CD4-positive, alpha-beta memory T cell (primary cell): ENCODE results near the gene ENG. TPM values are rescaled to one million over a fixed set of nuclear protein-coding genes. Genes with fewer than 3 reads are reported as not detected.

Experiments
- CTCF ChIA-PET: fragments of 350-600 bp; sonication (Branson Sonifier 250); formaldehyde crosslinking; loops from one replicate; lab custom pipeline; 2021; ENCODE audit warnings: inconsistent platforms; ENCODE audit not compliant: partially characterized antibody; lab: Charles Lee
- POLR2A ChIA-PET: fragments of 350-600 bp; sonication (Branson Sonifier 250); formaldehyde crosslinking; loops from one replicate; lab custom pipeline; 2021; ENCODE audit not compliant: partially characterized antibody; lab: Charles Lee
- DNase-seq, 5 donors: peaks; one replicate each; pipeline versions ENCODE4 v3.0.0 to v3.0.0-alpha.2; 2020 to 2022; ENCODE audit warnings: mixed read lengths in 1 of 5
- H3K27ac ChIP-seq: one replicate; pipeline ENCODE4 v1.7.0; 2013; ENCODE audit warnings: low read depth, low read length
- H3K27me3 ChIP-seq: 2 replicates; pipeline ENCODE4 v1.7.0; 2013; ENCODE audit warnings: mild to moderate bottlenecking, low read length, moderate library complexity; ENCODE audit not compliant: insufficient read depth
- H3K36me3 ChIP-seq: 2 replicates; pipeline ENCODE4 v1.7.0; 2013; ENCODE audit warnings: mild to moderate bottlenecking, low read length, moderate library complexity; ENCODE audit not compliant: insufficient read depth
- H3K4me1 ChIP-seq: 2 replicates; pipeline ENCODE4 v1.7.0; 2013; ENCODE audit warnings: mild to moderate bottlenecking, low read length, moderate library complexity; ENCODE audit not compliant: insufficient read depth
- H3K4me3 ChIP-seq, 2 donors: one replicate each; pipeline ENCODE4 v1.7.0; 2013; ENCODE audit warnings: low read length in 2 of 2, mild to moderate bottlenecking in 1 of 2
- H3K9me3 ChIP-seq, 2 donors: one replicate each; pipeline ENCODE4 v1.7.0; 2013; ENCODE audit warnings: low read length in 2 of 2, control low read depth in 1 of 2; ENCODE audit not compliant: control insufficient read depth in 1 of 2
- H3K27ac Mint-ChIP-seq, 7 donors: one replicate each; pipeline ENCODE4 v1.8.0; 2020 to 2021; ENCODE audit warnings: mixed read lengths in 7 of 7, mild to moderate bottlenecking in 6 of 7, inconsistent platforms in 3 of 7, moderate library complexity in 3 of 7
- H3K27me3 Mint-ChIP-seq, 2 donors: one replicate each; pipeline ENCODE4 v1.8.0; 2020 to 2021; ENCODE audit warnings: mixed read lengths in 2 of 2
- H3K36me3 Mint-ChIP-seq, 2 donors: one replicate each; pipeline ENCODE4 v1.8.0; 2020 to 2021; ENCODE audit warnings: mixed read lengths in 2 of 2, inconsistent platforms in 1 of 2, mild to moderate bottlenecking in 1 of 2
- H3K4me1 Mint-ChIP-seq, 4 donors: one replicate each; pipeline ENCODE4 v1.8.0; 2020 to 2021; ENCODE audit warnings: mixed read lengths in 4 of 4, mild to moderate bottlenecking in 1 of 4
- H3K4me3 Mint-ChIP-seq, 8 donors: one replicate each; pipeline ENCODE4 v1.8.0; 2020 to 2021; ENCODE audit warnings: mixed read lengths in 8 of 8, mild to moderate bottlenecking in 7 of 8, moderate library complexity in 6 of 8, inconsistent platforms in 3 of 8
- H3K9me3 Mint-ChIP-seq, 8 donors: one replicate each; pipeline ENCODE4 v1.8.0; 2020 to 2021; ENCODE audit warnings: mixed read lengths in 8 of 8, mild to moderate bottlenecking in 5 of 8, inconsistent platforms in 3 of 8, moderate library complexity in 1 of 8
- intact Hi-C: fragments of 100-400 bp; cut with micrococcal nuclease; formaldehyde crosslinking; loops from one replicate; pipeline ENCODE4 v1.15.1; 2023
- polyA plus RNA-seq, 2 donors: library from polyadenylated mRNA; unstranded; fragments of 300-500 nt; fragmentation: Illumina TruSeq; gene quantifications; one replicate each; pipeline ENCODE4 v1.2.3, GENCODE V29; 2021
- total RNA-seq, 2 experiments: library from RNA; stranded (reverse); gene quantifications; one replicate each; pipeline ENCODE4 v1.2.3, GENCODE V29; 2021

ENG gene
- total and polyA plus RNA-seq, 4 experiments from 2014 or later, result 2.0 to 13.8 (median 8.9) TPM

- DNase-seq, result no peak
- Histone ChIP-seq H3K27me3 (no peaks in the 10 kb centered on the region), H3K27ac (no peak overlapping the region), H3K36me3 (peaks cover 42% of the 10 kb centered on the region), H3K4me1 (peaks cover 6% of the 10 kb centered on the region), H3K9me3 (no peaks in the 10 kb centered on the region), H3K4me3 (no peak overlapping the region)
- H3K27ac Mint-ChIP-seq, result no peak overlapping the region
- intact Hi-C loops, result no loop called here
- H3K36me3 Mint-ChIP-seq, result peaks cover 12 to 54% of the 10 kb centered on the region in 2 donors
- no peaks in the 10 kb centered on the region for H3K9me3 Mint-ChIP-seq
- no peak overlapping the region for H3K4me3 Mint-ChIP-seq
- CTCF ChIA-PET, result interaction anchor here (0.7 kb wide), 1 partner anchor 233 kb away, joined by 4 read pairs; no protein-coding TSS in a partner anchor
- POLR2A ChIA-PET, result interaction anchor here (0.6 to 1.3 kb wide), 3 partner anchors 11 to 16 kb away, joined by 3 to 4 read pairs (median 3); no protein-coding TSS in a partner anchor
- no peaks in the 10 kb centered on the region for H3K27me3 Mint-ChIP-seq
- H3K4me1 Mint-ChIP-seq, result peaks cover 2 to 12% (median 8%) of the 10 kb centered on the region in 4 donors
Observed at GRCh38 chr9:127809002-127809539, 45.4 kb downstream of the ENG start.

GRCh38 chr9:127808347-127809001 is 46.0 kb downstream of the ENG start:
- Mint-ChIP-seq H3K4me3 (no peak overlapping the region), H3K27me3 (no peaks in the 10 kb centered on the region), H3K27ac (no peak overlapping the region), H3K9me3 (no peaks in the 10 kb centered on the region), H3K4me1 (peaks cover 2 to 18% (median 13%) of the 10 kb centered on the region in 4 donors), H3K36me3 (peaks cover 12 to 48% of the 10 kb centered on the region in 2 donors)
- no peak overlapping the region for H3K27ac ChIP-seq
- CTCF ChIA-PET, result interaction anchor here (0.6 to 0.7 kb wide), 2 partner anchors 39 to 233 kb away, joined by 3 to 4 read pairs; no protein-coding TSS in a partner anchor
- no peak overlapping the region for H3K4me3 ChIP-seq
- H3K4me1 ChIP-seq, result peaks cover 12% of the 10 kb centered on the region
- DNase-seq, result no peak
- intact Hi-C loops, result no loop called here
- H3K27me3 ChIP-seq, result no peaks in the 10 kb centered on the region
- POLR2A ChIA-PET, result interaction anchor here (0.6 to 1.3 kb wide), 3 partner anchors 11 to 16 kb away, joined by 3 to 4 read pairs (median 3); no protein-coding TSS in a partner anchor
- H3K9me3 ChIP-seq, result no peaks in the 10 kb centered on the region
- peaks cover 36% of the 10 kb centered on the region for H3K36me3 ChIP-seq

- H3K27ac ChIP-seq, result no peak overlapping the region
- no peaks in the 10 kb centered on the region for H3K27me3 ChIP-seq
- Mint-ChIP-seq H3K27ac (peak overlapping the region in 2 of 7 donors; percentile 29 to 66), H3K27me3 (no peaks in the 10 kb centered on the region), H3K4me3 (no peak overlapping the region), H3K4me1 (peaks cover 4 to 33% (median 19%) of the 10 kb centered on the region in 4 donors), H3K9me3 (no peaks in the 10 kb centered on the region), H3K36me3 (peaks cover 12 to 40% of the 10 kb centered on the region in 2 donors)
- ChIA-PET POLR2A (interaction anchor here (1.0 to 1.2 kb wide), 2 partner anchors 19 to 24 kb away, joined by 3 read pairs; no protein-coding TSS in a partner anchor), CTCF (interaction anchor here (3.0 kb wide), 1 partner anchor 115 kb away, joined by 9 read pairs; no protein-coding TSS in a partner anchor)
- H3K36me3 ChIP-seq, result peaks cover 27% of the 10 kb centered on the region
- no peak overlapping the region for H3K4me3 ChIP-seq
- intact Hi-C loops, result no loop called here
- no peak for DNase-seq
- peaks cover 22% of the 10 kb centered on the region for H3K4me1 ChIP-seq
- H3K9me3 ChIP-seq, result no peaks in the 10 kb centered on the region
Observed at GRCh38 chr9:127806871-127807270, 47.6 kb downstream of the ENG start.

- intact Hi-C loops, result no loop called here
- H3K4me1 ChIP-seq, result peaks cover 24% of the 10 kb centered on the region
- peaks cover 4 to 36% (median 20%) of the 10 kb centered on the region in 4 donors for H3K4me1 Mint-ChIP-seq
- ChIA-PET POLR2A (interaction anchor here (1.7 to 5.8 kb wide), 2 partner anchors 15 to 34 kb away, joined by 5 to 54 read pairs; no protein-coding TSS in a partner anchor), CTCF (interaction anchor here (0.7 to 3.0 kb wide), 5 partner anchors 19 to 116 kb away, joined by 3 to 9 read pairs (median 4); no protein-coding TSS in a partner anchor)
- no peaks in the 10 kb centered on the region for H3K9me3 ChIP-seq
- H3K36me3 Mint-ChIP-seq, result peaks cover 12 to 34% of the 10 kb centered on the region in 2 donors
- no peaks in the 10 kb centered on the region for H3K27me3 ChIP-seq
- no peak overlapping the region for H3K4me3 ChIP-seq
- H3K36me3 ChIP-seq, result peaks cover 26% of the 10 kb centered on the region
- DNase-seq, result no peak
- no peaks in the 10 kb centered on the region for H3K27me3 Mint-ChIP-seq
- peak overlapping the region in 5 of 7 donors; percentile 27 to 88 (median 77) for H3K27ac Mint-ChIP-seq
- no peaks in the 10 kb centered on the region for H3K9me3 Mint-ChIP-seq
- H3K27ac ChIP-seq, result no peak overlapping the region
- no peak overlapping the region for H3K4me3 Mint-ChIP-seq
Observed at GRCh38 chr9:127805620-127806019, 48.8 kb downstream of the ENG start.

GRCh38 chr9:127803507-127804352 is 50.7 kb downstream of the ENG start:
- Histone ChIP-seq H3K4me1 (peaks cover 24% of the 10 kb centered on the region), H3K36me3 (peaks cover 16% of the 10 kb centered on the region), H3K27ac (peak overlapping the region; percentile 72), H3K4me3 (peak overlapping the region; percentile 80 to 94), H3K9me3 (no peaks in the 10 kb centered on the region), H3K27me3 (no peaks in the 10 kb centered on the region)
- Mint-ChIP-seq H3K4me1 (peaks cover 4 to 36% (median 20%) of the 10 kb centered on the region in 4 donors), H3K27me3 (no peaks in the 10 kb centered on the region), H3K36me3 (peaks cover 8 to 23% of the 10 kb centered on the region in 2 donors), H3K4me3 (peak overlapping the region; percentile 89 to 94 (median 92)), H3K9me3 (no peaks in the 10 kb centered on the region), H3K27ac (peak overlapping the region; percentile 88 to 96 (median 93))
- peak in 1 of 5 donors; percentile 61 for DNase-seq
- ChIA-PET POLR2A (interaction anchor here (0.8 to 5.8 kb wide), 10 partner anchors 13 to 353 kb away, joined by 3 to 54 read pairs (median 5); partner anchors contain the start of genes CDK9, ST6GALNAC6 and TOR2A), CTCF (interaction anchor here (1.1 to 1.5 kb wide), 2 partner anchors 17 to 69 kb away, joined by 3 to 4 read pairs; partner anchors contain the start of gene TOR2A)
- intact Hi-C loops, result loop anchor here (2.0 to 5.0 kb wide), 3 partner anchors 64 to 113 kb away; partner anchors contain the start of gene ST6GALNAC4

- H3K27ac ChIP-seq, result peak within 1 kb of the TSS; percentile 72
- H3K4me1 ChIP-seq, result peaks cover 25% of the 10 kb centered on the region
- no peaks in the 10 kb centered on the region for H3K27me3 ChIP-seq
- Mint-ChIP-seq H3K27ac (peak within 1 kb of the TSS; percentile 88 to 96 (median 93)), H3K9me3 (no peaks in the 10 kb centered on the region), H3K27me3 (no peaks in the 10 kb centered on the region), H3K36me3 (peaks cover 8 to 19% of the 10 kb centered on the region in 2 donors), H3K4me3 (peak within 1 kb of the TSS; percentile 89 to 94 (median 92)), H3K4me1 (peaks cover 4 to 38% (median 23%) of the 10 kb centered on the region in 4 donors)
- intact Hi-C loops, result loop anchor here (1.0 to 5.0 kb wide), 5 partner anchors 17 to 114 kb away; partner anchors contain the start of genes CDK9 and ST6GALNAC4
- CTCF ChIA-PET, result interaction anchor here (0.9 to 1.5 kb wide), 5 partner anchors 17 to 214 kb away, joined by 3 to 9 read pairs (median 3); partner anchors contain the start of genes CDK9 and TOR2A
- H3K9me3 ChIP-seq, result no peaks in the 10 kb centered on the region
- POLR2A ChIA-PET, result interaction anchor here (0.7 to 5.8 kb wide), 16 partner anchors 13 to 352 kb away, joined by 3 to 54 read pairs (median 5); partner anchors contain the start of genes CDK9, ENG, ST6GALNAC6 and TOR2A
- DNase-seq, result peak; percentile 84 to 88 (median 87)
- peaks cover 9% of the 10 kb centered on the region for H3K36me3 ChIP-seq
- H3K4me3 ChIP-seq, result peak within 1 kb of the TSS; percentile 80 to 94
Observed at GRCh38 chr9:127802576-127803443, 51.6 kb downstream of the ENG start, which contains the start of gene FPGS. TSS of gene FPGS (plus strand) at chr9:127802882. CDS start at chr9:127802925, 43 bp downstream.
